Lung (tissue), 12 donors: ENCODE data around the gene PXDN. TPM values are rescaled to one million over a fixed set of nuclear protein-coding genes. Genes with fewer than 3 reads are reported as not detected.

ENCODE experiments used
- ATAC-seq: fragments of 200-7000 bp; cut with Tn5 transposase; one replicate; pipeline ENCODE4 v1.9.1; 2020; ENCODE audit warnings: moderate number of reproducible peaks; ENCODE audit not compliant: insufficient read depth, low FRiP score
- DNase-seq, 3 donors: peaks; one replicate each; pipeline ENCODE4 v3.0.0-alpha.2; 2013 to 2017
- H3K27ac ChIP-seq, 2 donors: one replicate each; pipeline ENCODE4 v1.5.1; 2013; ENCODE audit warnings: mild to moderate bottlenecking in 2 of 2, moderate library complexity in 2 of 2, control low read depth in 1 of 2, inconsistent platforms in 1 of 2, low read depth in 1 of 2, low read length in 1 of 2
- H3K27me3 ChIP-seq, 3 donors: one replicate each; pipeline ENCODE4 v1.5.1; 2013; ENCODE audit warnings: low read length in 2 of 3; ENCODE audit not compliant: control insufficient read depth in 3 of 3, insufficient read depth in 3 of 3
- H3K36me3 ChIP-seq, 4 donors: one replicate each; pipeline ENCODE4 v1.5.1; 2013; ENCODE audit warnings: low read length in 4 of 4, mild to moderate bottlenecking in 1 of 4, moderate library complexity in 1 of 4; ENCODE audit not compliant: control insufficient read depth in 4 of 4, insufficient read depth in 4 of 4
- H3K4me1 ChIP-seq, 5 donors: one replicate each; pipeline ENCODE4 v1.5.1; 2013; ENCODE audit warnings: low read length in 5 of 5, mild to moderate bottlenecking in 2 of 5, moderate library complexity in 1 of 5; ENCODE audit not compliant: control insufficient read depth in 5 of 5, insufficient read depth in 5 of 5
- H3K4me3 ChIP-seq: one replicate; pipeline ENCODE4 v1.5.1; 2013; ENCODE audit warnings: mild to moderate bottlenecking, control low read depth, moderate library complexity
- H3K9ac ChIP-seq, 2 donors: one replicate each; pipeline ENCODE4 v1.5.1; 2013; ENCODE audit warnings: low read length in 2 of 2, control low read depth in 1 of 2; ENCODE audit not compliant: insufficient read depth in 1 of 2
- H3K9me3 ChIP-seq, 4 donors: one replicate each; pipeline ENCODE4 v1.5.1; 2013; ENCODE audit warnings: low read length in 3 of 4, mild to moderate bottlenecking in 1 of 4, moderate library complexity in 1 of 4; ENCODE audit not compliant: control insufficient read depth in 4 of 4, insufficient read depth in 3 of 4
- WGBS, 2 donors: extraction: QIAGEN DNeasy Blood & Tissue Kit; methylation state at CpG; one replicate each; pipeline ENCODE4 v1.1.7; 2013; 5-methylcytosine and 5-hydroxymethylcytosine counted together
- polyA plus RNA-seq, 2 donors: library from polyadenylated mRNA; stranded (reverse); fragments of 200-250 nt; gene quantifications; one replicate each; pipeline ENCODE4 v1.2.1, GENCODE V29; 2013
- total RNA-seq, 2 donors: library from RNA; depleted of rRNA in 1 of 2; stranded (reverse); fragments of >200 nt in 1 of 2; gene quantifications; one replicate each; pipeline ENCODE4 v1.2.1, GENCODE V29; 2014 to 2021
- TF ChIP-seq, protein P1 (sequence below): IDR thresholded peaks from 2 replicates; pipeline ENCODE4 v1.5.1; 2012; ENCODE audit warnings: mild to moderate bottlenecking; ENCODE audit errors: control extremely low read depth, extremely low read depth
- donor health status: control.
- donor health status: control.
- donor health status: Bipolar disorder and iron deficiency.
- donor health status: healthy.
- donor health status: DM: yes; HTN: yes; CAD: no.

Gene PXDN
- total and polyA plus RNA-seq, 4 donors = 10.6 to 198 (median 45.1) TPM

DNA sequence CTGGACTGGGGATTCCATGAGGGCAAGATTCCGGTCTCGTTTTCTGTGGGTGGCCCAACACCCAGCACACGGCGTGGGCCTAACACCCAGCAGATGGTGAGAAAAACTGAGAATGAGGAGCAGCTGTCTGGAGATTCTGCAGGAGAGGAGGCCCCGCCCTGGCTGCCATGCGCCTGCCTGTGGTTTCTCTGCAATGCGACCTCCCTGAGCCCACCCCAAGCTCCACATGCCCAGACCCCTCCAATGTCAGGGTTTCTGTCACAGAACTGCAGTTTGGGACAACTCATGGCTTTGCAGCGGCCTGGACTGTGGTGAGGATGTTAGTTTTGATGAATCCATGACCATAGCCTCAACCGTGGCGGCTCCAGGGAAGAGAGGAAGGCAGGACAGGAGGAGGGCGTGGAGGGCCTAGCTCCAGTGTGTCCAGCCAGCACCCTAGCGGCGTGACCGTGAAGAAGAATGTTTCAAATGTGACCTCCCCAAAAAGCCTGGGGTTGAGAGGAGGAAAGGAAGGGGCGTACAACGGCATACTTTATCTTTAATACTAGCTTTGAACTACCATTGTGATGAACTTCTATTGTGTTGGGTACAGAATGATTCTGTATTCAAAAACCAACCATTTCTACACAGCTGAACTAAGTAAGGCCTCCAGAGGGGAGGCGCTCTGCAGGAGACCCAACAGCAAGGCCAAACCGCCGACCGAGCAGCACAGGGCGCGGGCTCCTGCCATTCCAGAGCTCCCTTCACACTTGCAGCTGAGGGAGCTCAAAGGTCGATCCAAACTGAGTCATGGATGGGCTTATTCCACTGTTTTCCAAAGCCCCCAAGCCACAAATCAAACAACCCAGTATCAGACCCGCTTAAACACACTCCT is 3.4 kb downstream of the PXDN start:
- Histone ChIP-seq H3K27me3 (no peaks in the 10 kb centered on the region), H3K4me3 (no peak overlapping the region), H3K9ac (no peak overlapping the region), H3K4me1 (peaks cover 0 to 37% (median 16%) of the 10 kb centered on the region in 5 donors), H3K27ac (peak overlapping the region in 1 of 2 donors; percentile 71), H3K36me3 (peaks cover 0 to 4% (median 2%) of the 10 kb centered on the region in 4 donors), H3K9me3 (no peaks in the 10 kb centered on the region)
- WGBS, 2 donors = 90 to 92% methylated on average over 24 of the region's 24 CpGs
- TF ChIP-seq, protein P1, sequence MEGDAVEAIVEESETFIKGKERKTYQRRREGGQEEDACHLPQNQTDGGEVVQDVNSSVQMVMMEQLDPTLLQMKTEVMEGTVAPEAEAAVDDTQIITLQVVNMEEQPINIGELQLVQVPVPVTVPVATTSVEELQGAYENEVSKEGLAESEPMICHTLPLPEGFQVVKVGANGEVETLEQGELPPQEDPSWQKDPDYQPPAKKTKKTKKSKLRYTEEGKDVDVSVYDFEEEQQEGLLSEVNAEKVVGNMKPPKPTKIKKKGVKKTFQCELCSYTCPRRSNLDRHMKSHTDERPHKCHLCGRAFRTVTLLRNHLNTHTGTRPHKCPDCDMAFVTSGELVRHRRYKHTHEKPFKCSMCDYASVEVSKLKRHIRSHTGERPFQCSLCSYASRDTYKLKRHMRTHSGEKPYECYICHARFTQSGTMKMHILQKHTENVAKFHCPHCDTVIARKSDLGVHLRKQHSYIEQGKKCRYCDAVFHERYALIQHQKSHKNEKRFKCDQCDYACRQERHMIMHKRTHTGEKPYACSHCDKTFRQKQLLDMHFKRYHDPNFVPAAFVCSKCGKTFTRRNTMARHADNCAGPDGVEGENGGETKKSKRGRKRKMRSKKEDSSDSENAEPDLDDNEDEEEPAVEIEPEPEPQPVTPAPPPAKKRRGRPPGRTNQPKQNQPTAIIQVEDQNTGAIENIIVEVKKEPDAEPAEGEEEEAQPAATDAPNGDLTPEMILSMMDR = no peak
- DNase-seq (peak in 1 of 3 donors; percentile 12), ATAC-seq (no peak)

DNA sequence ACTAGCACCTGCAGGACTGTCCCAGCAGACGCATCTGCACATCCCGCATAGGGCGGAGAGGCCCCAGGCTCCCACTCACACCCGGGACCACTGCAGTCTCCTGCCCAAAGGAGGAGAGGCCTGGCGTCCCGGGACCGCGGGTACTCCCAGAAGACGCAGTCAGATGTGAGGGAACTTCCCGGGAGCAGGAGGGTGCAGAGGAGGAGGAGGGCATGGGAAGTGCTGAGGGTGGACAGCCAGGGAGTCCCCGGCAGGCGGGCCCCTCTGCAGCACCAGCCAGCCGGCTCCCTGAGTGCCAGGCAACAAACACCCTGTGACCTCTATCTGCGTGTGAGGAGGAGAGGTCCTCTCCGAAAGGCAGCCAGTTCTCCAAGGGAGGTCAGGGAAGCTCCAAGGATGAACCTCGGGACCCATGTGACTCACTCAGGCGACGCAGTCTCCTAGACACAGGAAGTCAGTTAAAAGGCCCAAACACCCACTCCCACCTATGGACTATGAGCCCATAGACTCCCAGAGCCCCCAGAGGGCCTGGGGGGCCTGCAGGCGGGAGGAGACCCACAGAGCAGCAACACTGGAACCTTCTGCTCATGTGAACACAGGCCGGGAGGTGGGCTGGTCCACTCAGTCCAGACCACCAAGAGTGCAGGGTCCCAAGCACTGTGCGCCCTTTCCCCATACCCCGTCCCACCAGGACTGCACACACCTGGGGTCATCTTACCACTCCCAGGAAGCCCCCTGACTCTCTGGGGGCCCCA is 4.2 kb downstream of the PXDN start:
- Histone ChIP-seq H3K27me3 (no peaks in the 10 kb centered on the region), H3K9ac (no peak overlapping the region), H3K27ac (peak overlapping the region in 1 of 2 donors; percentile 71), H3K4me3 (no peak overlapping the region), H3K36me3 (peaks cover 0 to 7% (median 2%) of the 10 kb centered on the region in 4 donors), H3K4me1 (peaks cover 0 to 33% (median 13%) of the 10 kb centered on the region in 5 donors), H3K9me3 (peaks cover 0 to 6% (median 0%) of the 10 kb centered on the region in 4 donors)
- TF ChIP-seq, protein P1 = no peak
- no peak for ATAC-seq
- DNase-seq = peak in 1 of 3 donors; percentile 9
- 76 to 83% methylated on average over 22 of the region's 22 CpGs for WGBS, 2 donors

- Histone ChIP-seq H3K36me3 (peaks cover 0 to 7% (median 2%) of the 10 kb centered on the region in 4 donors), H3K27ac (peak overlapping the region; percentile 17 to 71), H3K9me3 (peaks cover 0 to 6% (median 0%) of the 10 kb centered on the region in 4 donors), H3K27me3 (no peaks in the 10 kb centered on the region), H3K4me3 (no peak overlapping the region), H3K9ac (no peak overlapping the region), H3K4me1 (peaks cover 0 to 30% (median 11%) of the 10 kb centered on the region in 5 donors)
- WGBS, 2 donors = 72 to 82% methylated on average over 9 of the region's 9 CpGs
- DNase-seq = peak in 1 of 3 donors; percentile 5
- no peak for ATAC-seq
- TF ChIP-seq, protein P1 = no peak
Observed at GRCh38 chr2:1739322-1739957, 4.9 kb downstream of the PXDN start.
